B cell (primary cell): ENCODE results near the gene NAPSA.

ENCODE experiments used
- CTCF ChIP-seq: fragments of 200-600 bp; IDR thresholded peaks from one replicate; pipeline ENCODE4 v1.8.0; 2022; ENCODE audit warnings: antibody characterized with exemption, mild to moderate bottlenecking
- EZH2 ChIP-seq: IDR thresholded peaks from 2 replicates; pipeline ENCODE4 v1.6.1; 2012; ENCODE audit warnings: borderline replicate concordance, low read depth, mild to moderate bottlenecking, moderate library complexity, low read length; ENCODE audit not compliant: insufficient read depth, poor library complexity, severe bottlenecking

GRCh38 chr19:50387868-50388245 lies 22.4 kb upstream of the NAPSA start:
- TF ChIP-seq CTCF (no peak), EZH2 (no peak)
